NCI-H2227 (cell line): ENCODE results near the gene STMND1.

Experiments
- DNase-seq: peaks from one replicate; lab custom pipeline; 2025; ENCODE audit not compliant: unreplicated experiment; lab: John Stamatoyannopoulos, UW

Gene STMND1

DNA sequence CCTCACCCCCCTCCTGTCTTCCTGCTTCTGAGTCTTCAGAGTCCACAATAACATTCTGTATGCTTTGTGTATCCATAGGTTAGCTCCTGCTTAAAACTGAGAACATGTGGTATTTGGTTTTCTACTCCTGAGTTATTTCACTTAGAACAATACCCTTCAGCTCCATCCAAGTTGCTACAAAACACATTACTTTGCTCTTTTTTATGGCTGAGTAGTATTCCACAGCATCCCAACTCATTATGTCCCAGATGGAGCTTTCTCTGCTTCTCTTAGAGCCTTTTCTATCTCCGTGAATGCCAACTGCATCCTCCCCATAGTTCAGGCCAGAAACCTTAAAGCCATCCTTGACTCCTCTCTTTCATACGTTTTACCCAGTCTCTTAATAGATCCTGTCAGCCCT is 55.8 kb downstream of the STMND1 start:
- no peak for DNase-seq

GRCh38 chr6:17159240-17159639 is 57.4 kb downstream of the STMND1 start:
- no peak for DNase-seq

- no peak for DNase-seq
Measured at GRCh38 chr6:17161076-17161475, 59.2 kb downstream of the STMND1 start.

DNA sequence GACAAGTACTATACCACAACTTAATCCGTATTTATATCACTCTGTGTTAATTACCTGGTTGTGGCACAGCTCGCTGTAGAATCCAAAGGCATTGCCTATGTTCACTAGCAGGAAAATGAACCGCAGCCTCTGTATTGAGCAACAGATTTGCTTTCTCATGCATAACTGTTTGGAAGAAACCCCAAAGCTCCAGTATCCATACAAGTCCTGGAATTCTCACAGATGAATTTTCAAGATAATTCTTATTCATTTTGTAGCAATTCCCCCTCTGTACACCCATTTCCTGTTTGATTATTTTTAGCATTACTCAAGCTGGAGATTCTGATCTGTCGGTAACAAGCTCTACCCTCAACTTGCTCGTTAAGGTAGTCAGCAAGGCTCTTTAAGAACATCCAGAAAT is 63.5 kb downstream of the STMND1 start:
- DNase-seq, result no peak

- no peak for DNase-seq
Measured at GRCh38 chr6:17167327-17167979, 65.6 kb downstream of the STMND1 start.

- DNase-seq, result no peak
Measured at GRCh38 chr6:17169291-17169690, 67.4 kb downstream of the STMND1 start.

- no peak for DNase-seq
Measured at GRCh38 chr6:17169711-17170110, 67.9 kb downstream of the STMND1 start.

DNA sequence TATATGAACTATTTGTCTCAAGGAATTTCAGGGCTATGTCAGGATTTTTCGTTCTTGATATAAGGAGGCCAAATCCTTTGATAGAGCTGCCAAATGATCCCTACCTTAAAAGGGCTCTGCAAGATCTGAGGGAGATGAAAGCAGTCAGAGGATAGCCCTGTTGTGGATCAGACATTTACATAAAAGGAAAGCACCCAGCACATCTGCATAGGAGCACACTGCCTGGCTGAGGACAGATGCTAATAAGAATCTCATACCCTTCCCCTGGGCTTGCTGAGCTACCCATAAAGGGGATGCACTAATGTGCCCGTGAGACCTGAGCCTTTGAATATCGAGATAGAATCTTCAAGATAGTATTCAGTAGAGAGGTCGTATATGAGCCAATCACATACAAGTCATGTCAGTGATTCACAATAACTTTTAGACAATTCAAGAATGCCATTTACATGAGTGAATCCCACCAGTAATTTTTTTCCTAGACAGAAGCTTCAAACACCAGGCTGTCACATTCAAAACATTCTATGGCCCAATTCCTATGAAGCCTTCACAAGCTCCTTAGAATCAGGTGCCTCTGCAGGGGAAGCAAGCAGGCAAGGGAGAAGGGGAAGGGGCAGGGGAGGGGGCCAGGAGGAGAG is 71.1 kb downstream of the STMND1 start:
- no peak for DNase-seq

GRCh38 chr6:17178326-17178725 is 76.5 kb downstream of the STMND1 start:
- no peak for DNase-seq

- no peak for DNase-seq
Measured at GRCh38 chr6:17178754-17179529, 77.1 kb downstream of the STMND1 start.

GRCh38 chr6:17179530-17180073 is 77.8 kb downstream of the STMND1 start:
- DNase-seq, result no peak
